ENCODE data around the gene SH2D3C. TPM values are rescaled to one million over a fixed set of nuclear protein-coding genes. Genes with fewer than 3 reads are reported as not detected.

Gene SH2D3C
- total and polyA plus RNA-seq, 2 of the 8 experiments (the other 6 are each of a cell fraction or from before 2014, with no cell fraction given), result 6.4 to 8.1 TPM

DNA sequence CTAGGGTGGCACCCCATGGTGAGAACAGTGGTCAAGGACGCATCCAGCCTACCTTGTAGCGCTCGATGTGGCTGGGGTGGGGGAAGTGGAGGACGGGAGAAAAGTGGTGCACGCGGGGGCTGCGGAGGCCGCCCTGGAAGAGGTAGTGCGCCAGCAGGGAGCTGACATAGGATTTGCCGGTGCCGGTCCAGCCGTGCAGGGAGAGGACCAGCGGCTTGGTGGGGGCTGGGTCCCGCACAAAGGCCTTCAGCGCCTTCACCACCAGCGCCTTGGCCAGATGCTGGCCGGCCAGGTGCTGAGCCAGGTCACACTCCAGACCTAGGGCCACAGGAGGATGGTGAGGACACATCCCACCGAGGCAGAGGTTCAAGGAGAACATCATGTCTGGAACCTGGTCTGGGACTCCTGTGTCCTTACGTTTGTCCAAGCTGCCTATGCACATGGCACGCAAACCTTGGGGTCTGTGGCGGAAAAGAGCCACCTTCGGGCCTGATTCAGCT is 44.2 kb downstream of the SH2D3C start:
- Histone ChIP-seq H3K27ac (ENCODE audit: low read depth, low read length) (no peak overlapping the region), H3K9me3 (ENCODE audit: insufficient read depth in 2 of 2, low read depth in 1 of 2, low read length in 1 of 2) (no peaks in the 10 kb centered on the region), H2AK5ac (ENCODE audit: low read depth, low read length) (no peak overlapping the region), H3K79me2 (ENCODE audit: control insufficient read depth in 1 of 2, insufficient read depth in 2 of 2, low read length in 2 of 2) (no peaks in the 10 kb centered on the region), H3K23me2 (ENCODE audit: low read depth, low read length) (0 out of 2 replicates have a peak, but pooled peaks cover 2% of the 10 kb centered on the region), H3K36me3 (ENCODE audit: control insufficient read depth in 2 of 4, insufficient read depth in 4 of 4, low read length in 3 of 4) (no peaks in the 10 kb centered on the region), H4K20me1 (replicated peaks in 1 of 2; ENCODE audit: control insufficient read depth in 1 of 2, insufficient read depth in 2 of 2, low read length in 2 of 2) (peaks cover 0 to 2% of the 10 kb centered on the region in 2 experiments), H2BK12ac (ENCODE audit: low read depth, low read length) (peak overlapping the region; percentile 39; the same call in 1 of the 2 replicates), H3K4me1 (replicated peaks in 1 of 4; ENCODE audit: control insufficient read depth in 3 of 4, insufficient read depth in 4 of 4, low read length in 3 of 4) (peaks cover 3 to 11% (median 6%) of the 10 kb centered on the region in 4 experiments; a peak in 6 of 7 replicates), H3K27me3 (replicated peaks in 1 of 4; ENCODE audit: control insufficient read depth in 3 of 4, extremely low read depth in 1 of 4, insufficient read depth in 3 of 4, low read length in 3 of 4) (no peaks in the 10 kb centered on the region), H2AFZ (ENCODE audit: low read length) (peak overlapping the region; percentile 98), H3K56ac (replicated peaks; ENCODE audit: insufficient read length, low read depth, low read length) (peak overlapping the region; percentile 14), H2BK20ac (ENCODE audit: low read length) (0 out of 2 replicates have a peak overlapping the region, but pooled peaks have one; percentile 29), H2BK5ac (ENCODE audit: low read depth, low read length) (peak overlapping the region; percentile 46; the same call in 1 of the 2 replicates), H3K79me1 (ENCODE audit: low read depth, low read length) (no peaks in the 10 kb centered on the region), H3K14ac (ENCODE audit: insufficient read length) (no peak overlapping the region), H3K9ac (replicated peaks in 1 of 4; ENCODE audit: extremely low read depth in 1 of 4, low read depth in 3 of 4, low read length in 3 of 4) (peak overlapping the region in 1 of 4 experiments; percentile 9; a peak in 1 of 7 replicates), H4K5ac (ENCODE audit: insufficient read length, low read depth, low read length) (peak overlapping the region; percentile 41), H4K91ac (replicated peaks; ENCODE audit: insufficient read length, low read length) (peak overlapping the region; percentile 93), H3K18ac (ENCODE audit: extremely low read depth, low read length) (peak overlapping the region; percentile 76), H3K23ac (ENCODE audit: insufficient read length) (no peak overlapping the region), H2BK120ac (replicated peaks; ENCODE audit: low read depth, low read length) (no peak overlapping the region), H3K4me3 (ENCODE audit: extremely low read depth in 1 of 4, insufficient read depth in 2 of 4, low read depth in 3 of 4, low read length in 4 of 4) (peak overlapping the region; percentile 13 to 78 (median 67)), H3K4me2 (ENCODE audit: insufficient read depth in 1 of 2, low read depth in 2 of 2, low read length in 2 of 2) (peak overlapping the region; percentile 26 to 77), H4K8ac (ENCODE audit: extremely low read depth, insufficient read depth, low read length) (peak overlapping the region; percentile 83; the same call in 1 of the 2 replicates), H3K4ac (replicated peaks; ENCODE audit: insufficient read length, low read depth, low read length) (no peak overlapping the region), H2BK15ac (ENCODE audit: low read length) (peak overlapping the region; percentile 37)
- CTCF ChIA-PET (ENCODE audit: partially characterized antibody), result interaction anchor here (0.6 to 4.1 kb wide), 73 partner anchors 8 to 234 kb away, joined by 3 to 34 read pairs (median 4); partner anchors contain the start of genes CDK9, CFAP157, PTRH1 and ST6GALNAC4
- no peak for DNase-seq (ENCODE audit: low read depth in 1 of 2, low spot score in 2 of 2)
- 64% methylated on average over 21 of the region's 22 CpGs; no CpG with 5 or more reads in 1 of the 2 experiments for WGBS, 2 experiments (ENCODE audit: extremely low coverage in 1 of 2, insufficient coverage in 1 of 2, insufficient read length in 1 of 2, insufficient replicate concordance in 2 of 2, low coverage in 1 of 2, low lambda C conversion rate in 2 of 2, missing lambda C conversion rate in 1 of 2)
- FAIRE-seq, result peak; percentile 28
- POLR2A ChIA-PET (ENCODE audit: partially characterized antibody), result interaction anchor here (0.6 to 2.7 kb wide), 17 partner anchors 9 to 460 kb away, joined by 3 to 11 read pairs (median 3); partner anchors contain the start of genes CFAP157, LRSAM1 and RPL12
- TF ChIP-seq JUND (IDR thresholded peaks at IDR 0.05; ENCODE audit: low read length) (no peak), MAX (IDR thresholded peaks at IDR 0.05) (peak; percentile 83), CREB1 (IDR thresholded peaks at IDR 0.05) (0 out of 2 replicates have a peak, but pooled peaks have one; percentile 15), E2F6 (IDR thresholded peaks at IDR 0.05) (no peak), RAD21 (IDR thresholded peaks at IDR 0.05 in 1 of 2, conservative IDR thresholded peaks at IDR 0.05 in 1 of 2; ENCODE audit: low read depth in 2 of 2, low read length in 2 of 2) (peak in 1 of 2 experiments; percentile 93; a peak in 2 of 4 replicates)
